Neural progenitor cell (in vitro differentiated cells): ENCODE results near the gene ADCY2. TPM values are rescaled to one million over a fixed set of nuclear protein-coding genes. Genes with fewer than 3 reads are reported as not detected.

Experiments
- DNase-seq: peaks from one replicate; pipeline ENCODE4 v3.0.0-alpha.2; 2016; ENCODE audit warnings: low spot score
- H2AFZ ChIP-seq: fragments of 200-600 bp; sonication (generic); replicated peaks from 2 replicates; pipeline ENCODE4 v1.6.1; 2016; ENCODE audit warnings: antibody characterized with exemption
- H3F3A ChIP-seq: fragments of 200-600 bp; sonication (generic); 2 replicates; pipeline ENCODE4 v1.6.1; 2016; ENCODE audit warnings: antibody characterized with exemption, low read depth
- H3K27ac ChIP-seq: fragments of 200-600 bp; sonication (generic); 2 replicates; pipeline ENCODE4 v1.5.1; 2016; ENCODE audit warnings: mild to moderate bottlenecking
- H3K27me3 ChIP-seq: fragments of 200-600 bp; sonication (generic); 2 replicates; pipeline ENCODE4 v1.6.1; 2016; ENCODE audit warnings: mild to moderate bottlenecking, moderate library complexity
- H3K36me3 ChIP-seq: fragments of 200-600 bp; sonication (generic); 2 replicates; pipeline ENCODE4 v1.5.1; 2016
- H3K4me1 ChIP-seq: fragments of 200-600 bp; sonication (generic); 2 replicates; pipeline ENCODE4 v1.6.1; 2016; ENCODE audit warnings: mixed run types
- H3K4me2 ChIP-seq: fragments of 200-600 bp; sonication (generic); 2 replicates; pipeline ENCODE4 v1.6.1; 2016
- H3K4me3 ChIP-seq: fragments of 200-600 bp; sonication (generic); 2 replicates; pipeline ENCODE4 v1.5.1; 2016
- H3K79me2 ChIP-seq: fragments of 200-600 bp; sonication (generic); 2 replicates; pipeline ENCODE4 v1.6.1; 2016; ENCODE audit warnings: low read depth
- H3K9ac ChIP-seq: fragments of 200-600 bp; sonication (generic); 2 replicates; pipeline ENCODE4 v1.6.1; 2016
- H3K9me3 ChIP-seq: fragments of 200-600 bp; sonication (generic); 2 replicates; pipeline ENCODE4 v1.5.1; 2016; ENCODE audit warnings: low read depth
- H4K20me1 ChIP-seq: fragments of 200-600 bp; sonication (generic); 2 replicates; pipeline ENCODE4 v1.6.1; 2016; ENCODE audit warnings: low read depth
- H3K27ac Mint-ChIP-seq: 3 replicates; pipeline ENCODE4 v1.8.0; 2021; ENCODE audit warnings: mixed read lengths
- H3K27me3 Mint-ChIP-seq: 2 replicates; pipeline ENCODE4 v1.8.0; 2022; ENCODE audit warnings: low read depth, mild to moderate bottlenecking, inconsistent platforms, moderate library complexity, mixed read lengths; ENCODE audit not compliant: insufficient read depth
- H3K36me3 Mint-ChIP-seq: 3 replicates; pipeline ENCODE4 v1.8.0; 2021; ENCODE audit warnings: mixed read lengths
- H3K4me1 Mint-ChIP-seq: 3 replicates; pipeline ENCODE4 v1.8.0; 2021; ENCODE audit warnings: mixed read lengths
- H3K4me3 Mint-ChIP-seq: 3 replicates; pipeline ENCODE4 v1.8.0; 2021; ENCODE audit warnings: mild to moderate bottlenecking, moderate library complexity, mixed read lengths
- H3K9me3 Mint-ChIP-seq: 3 replicates; pipeline ENCODE4 v1.8.0; 2020; ENCODE audit warnings: mixed read lengths
- CTCF ChIP-seq: fragments of 200-600 bp; sonication (generic); IDR thresholded peaks from 2 replicates; pipeline ENCODE4 v1.5.1; 2017; ENCODE audit warnings: antibody characterized with exemption, mild to moderate bottlenecking
- EZH2 ChIP-seq: fragments of 200-600 bp; sonication (generic); IDR thresholded peaks from 2 replicates; pipeline ENCODE4 v1.6.1; 2017; ENCODE audit warnings: antibody characterized with exemption, mild to moderate bottlenecking, moderate library complexity
- EZH2phosphoT487 ChIP-seq: fragments of 200-600 bp; sonication (generic); IDR thresholded peaks from 2 replicates; pipeline ENCODE4 v1.6.1; 2017; ENCODE audit warnings: antibody characterized with exemption
- total RNA-seq: library from RNA; depleted of rRNA; stranded (reverse); fragments of >200 nt; gene quantifications from 2 replicates; pipeline ENCODE4 v1.2.3, GENCODE V29; 2015; ENCODE audit warnings: low replicate concordance

The ADCY2 gene
- total RNA-seq, 1 donor from 2014 or later: 1.2 TPM

- H4K20me1 ChIP-seq: no peaks in the 10 kb centered on the region
- Mint-ChIP-seq H3K36me3 (no peaks in the 10 kb centered on the region), H3K4me1 (peaks cover 3% of the 10 kb centered on the region), H3K27ac (no peak overlapping the region), H3K4me3 (no peak overlapping the region), H3K9me3 (no peaks in the 10 kb centered on the region), H3K27me3 (no peaks in the 10 kb centered on the region)
- H3K79me2 ChIP-seq: no peaks in the 10 kb centered on the region
- H3K36me3 ChIP-seq: no peaks in the 10 kb centered on the region
- H3K4me1 ChIP-seq: peaks cover 4% of the 10 kb centered on the region
- no peaks in the 10 kb centered on the region for H3K27me3 ChIP-seq
- H3F3A ChIP-seq: no peaks in the 10 kb centered on the region
- no peak overlapping the region for H3K27ac ChIP-seq
- H3K9ac ChIP-seq: no peak overlapping the region
- no peak overlapping the region for H3K4me3 ChIP-seq
- H2AFZ ChIP-seq: no peak overlapping the region
- no peaks in the 10 kb centered on the region for H3K9me3 ChIP-seq
- no peak overlapping the region for H3K4me2 ChIP-seq
- TF ChIP-seq EZH2 (no peak), EZH2phosphoT487 (no peak), CTCF (no peak)
- DNase-seq: no peak
Observed at GRCh38 chr5:7834982-7835381, 439.0 kb downstream of the ADCY2 start.

DNA sequence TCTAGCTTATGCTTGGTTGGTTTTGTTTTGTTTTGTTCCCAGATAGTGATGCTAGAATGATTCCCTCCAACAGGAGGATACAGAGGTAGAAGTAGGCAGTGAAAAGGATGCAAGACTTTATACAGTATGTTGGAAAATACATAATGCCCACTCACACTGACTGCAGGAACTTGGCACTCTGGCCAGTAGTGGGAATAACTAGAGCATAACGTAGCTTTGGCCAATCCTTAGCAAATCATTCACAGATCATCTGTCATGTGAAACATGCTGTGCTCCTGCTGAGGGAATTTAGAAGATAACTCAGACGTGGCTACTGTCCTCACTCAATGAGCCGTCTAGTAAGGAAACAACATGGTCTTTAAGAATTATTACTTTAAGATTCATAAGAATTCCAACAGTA, 441.5 kb downstream of the ADCY2 start:
- H3K4me1 Mint-ChIP-seq: peaks cover 3% of the 10 kb centered on the region
- H3K27me3 ChIP-seq: no peaks in the 10 kb centered on the region
- peaks cover 4% of the 10 kb centered on the region for H3K4me1 ChIP-seq
- no peaks in the 10 kb centered on the region for H3K36me3 ChIP-seq
- no peaks in the 10 kb centered on the region for H3K36me3 Mint-ChIP-seq
- no peak overlapping the region for H2AFZ ChIP-seq
- no peak for DNase-seq
- no peaks in the 10 kb centered on the region for H4K20me1 ChIP-seq
- no peak overlapping the region for H3K27ac Mint-ChIP-seq
- H3K9ac ChIP-seq: no peak overlapping the region
- H3K9me3 Mint-ChIP-seq: peaks cover 5% of the 10 kb centered on the region
- TF ChIP-seq EZH2 (no peak), EZH2phosphoT487 (no peak), CTCF (no peak)
- H3K4me2 ChIP-seq: no peak overlapping the region
- H3K4me3 Mint-ChIP-seq: no peak overlapping the region
- H3K4me3 ChIP-seq: no peak overlapping the region
- no peak overlapping the region for H3K27ac ChIP-seq
- peaks cover 2% of the 10 kb centered on the region for H3K27me3 Mint-ChIP-seq
- H3K79me2 ChIP-seq: no peaks in the 10 kb centered on the region
- no peaks in the 10 kb centered on the region for H3F3A ChIP-seq
- H3K9me3 ChIP-seq: no peaks in the 10 kb centered on the region

- no peak for TF ChIP-seq CTCF
- TF ChIP-seq EZH2phosphoT487: no peak
- no peak for TF ChIP-seq EZH2
- no peaks in the 10 kb centered on the region for H3K36me3 Mint-ChIP-seq
- no peak overlapping the region for H3K4me3 Mint-ChIP-seq
- Histone ChIP-seq H3K27me3 (peaks cover under 1% of the 10 kb centered on the region), H3K4me2 (no peak overlapping the region), H3K9me3 (no peaks in the 10 kb centered on the region), H3K36me3 (no peaks in the 10 kb centered on the region), H3K4me1 (peaks cover 12% of the 10 kb centered on the region), H3F3A (no peaks in the 10 kb centered on the region), H3K9ac (no peak overlapping the region), H3K79me2 (no peaks in the 10 kb centered on the region), H3K27ac (no peak overlapping the region), H2AFZ (no peak overlapping the region), H3K4me3 (no peak overlapping the region), H4K20me1 (no peaks in the 10 kb centered on the region)
- H3K9me3 Mint-ChIP-seq: peaks cover 5% of the 10 kb centered on the region
- H3K4me1 Mint-ChIP-seq: peaks cover 11% of the 10 kb centered on the region
- DNase-seq: no peak
- H3K27me3 Mint-ChIP-seq: peaks cover 2% of the 10 kb centered on the region
- H3K27ac Mint-ChIP-seq: no peak overlapping the region
Observed at GRCh38 chr5:7842531-7842930, 446.6 kb downstream of the ADCY2 start.
